Inflammatory macrophage (primary cell): ENCODE measurements around the gene CHD9NB.
A peak's percentile ranks its signal among the peaks of the same experiment; 100 is the strongest.

ENCODE experiments used
- DNase-seq, 2 donors: peaks; one replicate each; pipeline ENCODE4 v3.0.0-alpha.2; 2020 to 2022
- total RNA-seq, 18 experiments: gene quantifications; one replicate each; lab custom pipeline; 2026; ENCODE audit warnings: mixed read lengths in 6 of 18, inconsistent platforms in 2 of 18; lab: John Stamatoyannopoulos, UW

CHD9NB gene
- total RNA-seq: 0 to 0.92 (median 0.20) reads per million in 18 experiments

- DNase-seq: peak; percentile 70 to 72
Measured at GRCh38 chr16:53052519-53053501, at the start of gene CHD9NB. CHD9NB (minus strand) TSS chr16:53052897; CDS start chr16:53044158, 8,739 bp downstream.

DNA sequence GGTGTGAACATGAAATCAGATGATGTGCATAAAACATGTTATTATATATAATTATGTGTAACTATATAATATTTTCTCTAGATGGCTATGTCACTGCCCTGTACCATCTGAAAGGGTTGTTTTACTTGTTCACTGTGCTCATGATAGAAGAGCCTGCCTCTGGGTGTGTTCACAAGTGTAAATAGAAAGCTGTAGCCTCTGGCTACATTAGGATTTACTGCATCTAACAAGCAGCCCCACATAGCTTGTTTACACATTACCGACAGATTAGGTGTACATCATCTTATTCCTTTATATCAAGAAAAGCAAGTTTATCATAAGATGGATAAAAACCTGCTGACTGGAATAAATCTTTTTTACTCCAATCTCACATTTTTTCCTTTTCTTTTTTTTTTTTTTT, 48.2 kb upstream of the CHD9NB start:
- no peak for DNase-seq

- no peak for DNase-seq
Measured at GRCh38 chr16:53100131-53100748, 47.5 kb upstream of the CHD9NB start.

DNA sequence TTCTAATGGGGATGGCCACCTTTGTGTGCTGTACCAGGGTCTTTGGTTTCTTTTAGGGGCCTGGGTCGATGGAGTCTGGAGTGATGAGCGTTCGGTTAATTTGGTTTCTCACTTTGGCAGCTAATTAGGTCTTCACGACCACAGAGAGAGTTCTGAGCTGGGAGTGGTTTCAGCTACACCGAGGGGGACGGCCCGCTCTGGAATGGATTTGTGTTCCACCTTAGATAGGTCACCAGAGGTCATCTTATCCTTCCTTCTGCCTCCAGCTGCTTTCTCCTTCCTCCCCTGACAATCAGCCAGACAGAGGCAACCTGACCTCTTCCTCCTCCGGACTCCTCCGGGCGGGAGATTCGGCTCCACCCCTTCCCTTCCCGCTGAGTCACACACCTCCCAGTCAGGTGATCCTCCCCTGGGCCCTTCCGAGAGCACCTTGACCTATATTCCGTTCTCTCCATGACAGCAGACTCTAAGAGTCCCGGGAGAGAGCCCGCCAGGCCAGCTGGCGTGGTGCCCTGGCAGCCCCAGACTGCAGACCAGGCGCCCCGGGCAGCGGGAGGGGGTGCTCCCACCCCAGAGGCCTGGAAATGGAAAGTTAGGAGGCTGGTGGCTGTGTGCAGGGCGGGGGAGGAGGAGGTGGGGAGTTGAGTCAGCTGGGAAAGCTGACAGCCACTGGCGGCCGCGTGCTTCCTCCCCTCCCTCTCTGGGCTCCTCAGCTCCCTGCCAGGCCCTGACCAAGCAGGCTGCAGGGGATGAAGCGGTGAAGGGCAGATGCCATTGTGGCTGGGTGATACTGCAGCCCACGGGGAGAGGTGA, 46.8 kb upstream of the CHD9NB start:
- DNase-seq: peak; percentile 84 to 94

DNA sequence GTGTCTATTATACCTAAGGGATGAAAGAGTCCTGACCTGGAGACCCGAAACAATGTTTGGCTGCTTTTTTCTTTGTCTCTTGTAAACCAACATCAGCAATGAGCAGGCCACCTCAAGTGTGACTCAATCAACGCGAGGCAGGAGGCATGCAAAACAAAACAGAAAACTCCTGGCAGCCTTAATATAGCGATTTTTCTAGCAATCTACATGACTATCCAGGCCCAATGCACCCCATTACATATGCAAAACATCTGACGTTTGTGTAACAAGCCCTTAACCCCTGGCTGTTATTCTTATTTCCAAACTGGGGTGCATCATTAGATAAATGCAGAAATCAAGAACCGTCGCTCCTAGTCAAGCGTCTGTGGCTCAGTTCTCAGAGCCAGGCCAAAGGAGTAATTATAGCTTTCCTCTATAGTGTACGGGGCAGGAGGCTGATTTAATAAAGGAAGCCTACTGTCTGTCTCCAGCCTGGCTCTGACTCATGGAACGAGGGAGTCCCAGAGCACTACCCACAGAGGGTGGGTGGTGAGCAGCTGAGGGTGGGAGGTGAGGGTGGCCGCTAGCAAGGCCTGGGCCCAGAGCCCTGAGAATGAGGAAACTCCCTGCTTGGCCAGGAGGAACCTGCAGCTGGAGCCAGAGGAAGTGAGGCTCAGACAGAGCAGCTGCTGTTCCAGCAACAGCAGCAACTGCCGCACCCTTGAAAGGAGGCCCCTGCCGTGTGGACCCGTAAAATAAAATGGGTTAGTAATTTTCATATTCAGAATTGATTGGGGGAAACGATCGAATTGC, 46.0 kb upstream of the CHD9NB start:
- DNase-seq: peak; percentile 94 to 98

DNA sequence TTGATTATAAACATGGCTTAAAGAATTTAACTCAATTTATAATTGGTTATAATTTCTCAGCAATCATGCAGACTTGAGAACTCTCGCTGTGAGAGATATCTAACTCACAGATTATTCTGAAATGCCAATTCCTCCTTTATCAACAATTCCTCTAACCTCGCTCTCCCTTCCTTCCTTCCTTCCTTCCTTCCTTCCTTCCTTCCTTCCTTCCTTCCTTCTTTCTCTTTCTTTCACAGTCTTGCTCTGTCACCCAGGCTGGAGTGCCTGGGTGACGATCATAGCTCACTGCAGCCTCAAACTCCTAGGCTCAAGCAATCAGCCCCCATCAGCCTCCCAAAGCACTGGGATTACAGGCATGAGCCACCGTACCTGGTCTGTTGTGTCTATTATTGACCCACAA, 44.5 kb upstream of the CHD9NB start:
- DNase-seq: no peak

- peak; percentile 72 to 85 for DNase-seq
Measured at GRCh38 chr16:53094013-53094630, 41.4 kb upstream of the CHD9NB start.

DNA sequence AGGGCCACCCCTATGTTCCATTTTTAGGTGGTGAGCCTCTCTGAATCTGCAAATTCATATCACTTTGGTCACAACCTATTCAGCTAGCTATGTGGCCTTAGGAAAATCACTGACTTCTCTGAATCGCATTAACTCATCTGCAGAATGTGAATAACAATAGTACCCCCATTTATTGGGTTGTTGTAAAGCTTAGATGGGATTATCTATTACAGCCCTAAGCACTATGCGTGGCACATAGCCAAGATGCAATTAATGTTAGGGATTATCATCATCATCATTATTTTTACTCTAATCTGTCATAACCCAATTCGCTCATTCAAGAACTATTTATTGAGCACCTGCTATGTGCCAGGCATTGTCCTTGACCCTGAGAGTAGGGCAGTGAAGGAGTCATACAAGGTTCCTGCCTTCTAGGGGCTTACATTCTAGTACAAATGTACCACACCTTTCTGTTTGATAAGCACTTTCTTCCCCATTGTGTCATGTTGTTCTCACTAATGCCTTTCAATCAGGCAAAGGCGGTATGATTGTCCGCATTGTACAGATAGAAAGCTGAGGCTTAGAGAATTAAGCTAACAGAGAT, 40.6 kb upstream of the CHD9NB start:
- DNase-seq: no peak

GRCh38 chr16:53092284-53092683, 39.6 kb upstream of the CHD9NB start:
- no peak for DNase-seq

- peak; percentile 94 to 95 for DNase-seq
Measured at GRCh38 chr16:53091466-53092211, 38.9 kb upstream of the CHD9NB start.

- peak; percentile 88 to 95 for DNase-seq
Measured at GRCh38 chr16:53090591-53091411, 38.1 kb upstream of the CHD9NB start.

GRCh38 chr16:53090286-53090590, 37.5 kb upstream of the CHD9NB start:
- DNase-seq: no peak

DNA sequence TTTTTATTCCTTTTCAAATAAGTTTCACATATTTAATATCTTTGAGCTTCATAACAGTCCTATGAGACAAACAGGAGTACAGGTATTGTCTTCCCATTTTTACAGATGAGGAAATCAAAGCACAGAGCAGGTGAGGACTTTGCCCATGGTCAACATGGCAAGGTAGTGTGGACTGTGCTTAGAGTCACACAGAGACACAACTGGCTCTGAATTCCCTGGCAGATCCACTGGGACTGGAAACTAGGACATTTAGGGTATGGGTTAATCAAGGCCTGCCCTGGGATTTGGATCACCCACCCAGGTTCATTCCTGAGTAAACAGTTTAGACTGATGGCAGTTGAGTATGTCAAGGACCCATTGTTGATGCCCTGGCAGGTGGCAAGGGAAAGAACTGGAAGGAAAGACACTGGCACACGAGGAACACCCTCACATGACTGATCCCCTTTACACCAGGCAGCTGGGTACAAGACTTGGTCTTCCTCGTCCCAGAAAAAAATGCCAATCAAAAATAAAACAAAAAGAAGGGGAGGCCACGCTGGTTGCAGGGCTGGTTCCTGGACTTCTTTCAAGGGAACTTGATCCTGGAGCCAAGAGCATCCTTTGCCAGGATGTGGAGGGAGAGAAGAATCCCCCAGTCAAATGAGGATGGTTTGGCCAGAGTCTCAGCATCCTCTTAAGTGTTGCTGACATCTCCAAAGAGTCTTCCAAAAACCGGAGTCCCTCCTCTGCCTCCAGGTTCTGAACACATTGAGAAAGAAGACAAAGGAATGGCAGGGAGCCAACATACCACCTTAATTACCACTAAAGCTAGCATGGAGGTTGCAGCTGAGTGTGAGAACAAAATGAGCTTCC, 37.0 kb upstream of the CHD9NB start:
- DNase-seq: no peak

- no peak for DNase-seq
Measured at GRCh38 chr16:53087101-53087500, 34.4 kb upstream of the CHD9NB start.

- DNase-seq: no peak
Measured at GRCh38 chr16:53085931-53086421, 33.3 kb upstream of the CHD9NB start.

DNA sequence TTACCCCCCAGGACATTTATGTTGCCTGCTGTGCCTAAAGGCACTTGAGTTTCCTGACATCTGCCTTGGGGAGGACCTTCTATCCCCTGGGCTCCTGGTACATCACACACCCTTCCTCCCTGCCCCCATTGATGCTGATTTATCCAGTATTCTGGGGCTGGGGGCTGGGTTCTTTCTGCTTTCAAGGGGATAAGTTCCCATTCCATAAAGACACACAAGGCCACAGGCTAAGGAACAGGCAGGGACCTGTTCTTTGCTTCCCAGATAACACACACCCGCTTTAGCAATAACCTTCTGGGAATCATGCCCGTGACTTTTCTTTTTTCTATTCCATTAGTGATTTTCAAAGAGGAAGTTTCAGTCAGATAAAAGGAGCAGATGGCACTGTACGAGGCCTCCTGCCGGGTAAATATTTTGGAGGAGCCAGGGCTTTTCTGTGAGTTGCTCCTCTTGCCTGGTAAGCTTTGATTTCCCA, 32.7 kb upstream of the CHD9NB start:
- no peak for DNase-seq

- no peak for DNase-seq
Measured at GRCh38 chr16:53084746-53085334, 32.1 kb upstream of the CHD9NB start.

DNA sequence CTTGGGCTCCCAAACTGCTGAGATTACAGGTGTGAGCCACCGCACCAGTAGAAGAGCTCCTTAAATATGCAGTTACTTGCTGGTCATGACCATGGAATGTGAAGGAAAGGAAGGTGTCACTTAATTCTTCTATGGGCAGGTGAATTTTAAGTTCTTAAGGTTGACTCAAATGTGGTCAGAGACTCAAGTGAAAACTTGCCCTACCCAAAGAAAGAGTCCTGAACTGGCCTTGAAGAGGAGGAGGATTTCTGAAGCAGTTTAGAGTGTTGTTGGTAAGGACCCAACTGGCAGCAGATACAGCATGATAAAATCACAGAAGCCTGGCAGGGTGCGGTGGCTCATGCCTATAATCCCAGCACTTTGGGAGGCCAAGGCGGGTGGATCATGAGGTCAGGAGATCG, 31.4 kb upstream of the CHD9NB start:
- no peak for DNase-seq
